GM12878 (cell line): ENCODE data around the gene ECSIT. TPM values are rescaled to one million over a fixed set of nuclear protein-coding genes. Genes with fewer than 3 reads are reported as not detected.

Experiments used
- ATAC-seq: fragments of 200-7000 bp; cut with Tn5 transposase; 3 replicates; pipeline ENCODE4 v1.9.1; 2020; ENCODE audit warnings: mild to moderate bottlenecking, moderate library complexity
- BruUV-seq: library from RNA; stranded (reverse); fragments of 400-500 nt; replicated peaks from 2 replicates; lab custom pipeline; 2021; lab: Mats Ljungman, UMichigan
- CTCF ChIA-PET: fragments of 300-600 bp; sonication (Branson Sonifier 250); formaldehyde crosslinking; extraction: SDS; loops from one replicate; lab custom pipeline; 2021; ENCODE audit warnings: inconsistent platforms; lab: Yijun Ruan, JAX
- POLR2A ChIA-PET: fragments of 350-600 bp; formaldehyde crosslinking; extraction: SDS; loops from one replicate; lab custom pipeline; 2021; ENCODE audit warnings: inconsistent platforms; lab: Charles Lee
- RAD21 ChIA-PET: fragments of 300-600 bp; sonication (Branson Sonifier 250); formaldehyde crosslinking; loops from one replicate; lab custom pipeline; 2023; ENCODE audit warnings: antibody characterized with exemption; ENCODE audit not compliant: unreplicated experiment; lab: Charles Lee
- SMC1A ChIA-PET: fragments of 300-600 bp; sonication (Branson Sonifier 250); formaldehyde crosslinking; loops from one replicate; lab custom pipeline; 2023; ENCODE audit not compliant: unreplicated experiment, uncharacterized antibody; lab: Charles Lee
- DNase-seq: peaks from one replicate; pipeline ENCODE4 v3.0.0-alpha.2; 2011; ENCODE audit warnings: low read depth, low spot score
- FAIRE-seq: peaks from 3 replicates; lab custom pipeline; 2011; peaks lifted over from hg19 to GRCh38; lab: Jason Lieb, UNC
- H2AFZ ChIP-seq: 2 replicates; pipeline ENCODE4 v1.6.0; 2011; ENCODE audit warnings: low read depth, low read length, control low read depth; ENCODE audit not compliant: control insufficient read depth
- H3K27ac ChIP-seq: 2 replicates; pipeline ENCODE4 v1.5.1; 2011; ENCODE audit warnings: control low read depth; ENCODE audit not compliant: control insufficient read depth, insufficient read depth
- H3K27me3 ChIP-seq, 2 experiments: replicated peaks in 1 of 2; 2 replicates each; pipeline versions ENCODE4 v1.6.0 to v1.6.1; 2011; ENCODE audit warnings: low read length in 1 of 2; ENCODE audit not compliant: control insufficient read depth in 2 of 2, insufficient read depth in 2 of 2
- H3K36me3 ChIP-seq, 2 experiments: 2 replicates each; pipeline ENCODE4 v1.5.1; 2011; ENCODE audit warnings: low read length in 1 of 2; ENCODE audit not compliant: control insufficient read depth in 2 of 2, insufficient read depth in 2 of 2
- H3K4me1 ChIP-seq: 2 replicates; pipeline ENCODE4 v1.6.1; 2011; ENCODE audit warnings: mild to moderate bottlenecking, low read length, moderate library complexity, mixed read lengths; ENCODE audit not compliant: control insufficient read depth, insufficient read depth
- H3K4me2 ChIP-seq: 2 replicates; pipeline ENCODE4 v1.6.0; 2011; ENCODE audit warnings: control low read depth; ENCODE audit not compliant: control insufficient read depth, insufficient read depth
- H3K4me3 ChIP-seq: fragments of 200-600 bp; sonication (generic); 2 replicates; pipeline ENCODE4 v1.5.1; 2016
- H3K79me2 ChIP-seq: 2 replicates; pipeline ENCODE4 v1.6.0; 2011; ENCODE audit warnings: low read length; ENCODE audit not compliant: control insufficient read depth, insufficient read depth
- H3K9ac ChIP-seq: 2 replicates; pipeline ENCODE4 v1.8.0; 2011; ENCODE audit warnings: low read length, control low read depth, mixed read lengths; ENCODE audit not compliant: control insufficient read depth, insufficient read depth
- H3K9me3 ChIP-seq: replicated peaks from 3 replicates; pipeline ENCODE4 v1.5.1; 2011; ENCODE audit warnings: mild to moderate bottlenecking, low read length; ENCODE audit not compliant: control insufficient read depth, insufficient read depth
- H4K20me1 ChIP-seq: 2 replicates; pipeline ENCODE4 v1.6.0; 2011; ENCODE audit not compliant: control insufficient read depth, insufficient read depth
- BCL3 ChIP-seq: IDR thresholded peaks from 2 replicates; pipeline ENCODE4 v1.6.1; 2011; ENCODE audit warnings: borderline replicate concordance, low read depth, mild to moderate bottlenecking, moderate library complexity, low read length; ENCODE audit not compliant: insufficient read depth, poor library complexity, severe bottlenecking
- EGR1 ChIP-seq, 2 experiments: IDR thresholded peaks; 1 replicate in 1 of 2; 2 replicates in 1 of 2; pipeline ENCODE4 v1.6.1; 2011 to 2012; ENCODE audit warnings: low read depth in 2 of 2, low read length in 2 of 2, borderline replicate concordance in 1 of 2, mild to moderate bottlenecking in 1 of 2, moderate library complexity in 1 of 2
- MTA3 ChIP-seq: IDR thresholded peaks from 2 replicates; pipeline ENCODE4 v1.6.1; 2012; ENCODE audit warnings: low read length, inconsistent platforms, borderline replicate concordance
- SMAD5 ChIP-seq: IDR thresholded peaks from 2 replicates; pipeline ENCODE4 v1.6.1; 2016; ENCODE audit warnings: antibody characterized with exemption, low read depth
- SREBF2 ChIP-seq: IDR thresholded peaks from 2 replicates; pipeline ENCODE4 v1.6.1; 2012; ENCODE audit warnings: mild to moderate bottlenecking, low read length
- USF1 ChIP-seq: IDR thresholded peaks from 2 replicates; pipeline ENCODE4 v1.6.1; 2011; ENCODE audit warnings: borderline replicate concordance, low read depth, mild to moderate bottlenecking, moderate library complexity, mixed read lengths, low read length; ENCODE audit not compliant: insufficient read depth; ENCODE audit errors: extremely low read length
- ZNF24 ChIP-seq: fragments of 450-650 bp; IDR thresholded peaks from 2 replicates; pipeline ENCODE4 v1.6.1; 2017; ENCODE audit warnings: antibody characterized with exemption, mild to moderate bottlenecking
- WGBS: methylation state at CpG from one replicate; pipeline ENCODE4 v1.1.6; 2016; ENCODE audit warnings: low lambda C conversion rate; ENCODE audit not compliant: insufficient replicate concordance, insufficient coverage; ENCODE audit errors: missing lambda C conversion rate; 5-methylcytosine and 5-hydroxymethylcytosine counted together
- in situ Hi-C: fragments of 300-500 bp; cut with MboI; formaldehyde crosslinking; loops from 9 replicates; pipeline ENCODE4 v1.14.3; 2018; ENCODE audit warnings: mixed read lengths
- intact Hi-C: fragments of 100-400 bp; cut with micrococcal nuclease; formaldehyde crosslinking; loops from one replicate; pipeline ENCODE4 v1.14.2; 2022; ENCODE audit not compliant: unreplicated experiment
- polyA plus RNA-seq, 11 experiments: library from polyadenylated mRNA; depleted of rRNA in 4 of 11; unstranded in 6 of 11; stranded (reverse) in 5 of 11; fragments of >200 nt; fragmentation: Nextera tagmentation in 4 of 11; fragmentation: Illumina TruSeq in 1 of 11; extraction: Ambion mirVana in 4 of 11; extraction: Trizol in 1 of 11; gene quantifications; 1 replicate in 1 of 11; 2 replicates in 10 of 11; pipeline versions ENCODE4 v1.2.1 to v1.2.3, GENCODE V29; 2011 to 2016; ENCODE audit warnings: inconsistent platforms in 2 of 11, missing spikeins in 2 of 11, low read depth in 1 of 11
- total RNA-seq, 4 experiments: library from RNA; depleted of rRNA in 3 of 4; stranded (reverse); fragments of >200 nt in 3 of 4; fragmentation: Illumina TruSeq in 1 of 4; extraction: Trizol in 1 of 4; gene quantifications; 2 replicates each; pipeline versions ENCODE4 v1.2.1 to v1.2.3, GENCODE V29; 2013 to 2021
- TF ChIP-seq, protein P1 (sequence below): fragments of 450-650 bp; formaldehyde crosslinking; IDR thresholded peaks from 2 replicates; pipeline ENCODE4 v1.4.0; 2022; ENCODE audit warnings: mild to moderate bottlenecking, moderate library complexity
- TF ChIP-seq, protein P2 (sequence below): fragments of 450-650 bp; IDR thresholded peaks from 2 replicates; pipeline ENCODE4 v1.6.1; 2017; ENCODE audit warnings: borderline replicate concordance
- TF ChIP-seq, protein P3 (sequence below): fragments of 450-650 bp; IDR thresholded peaks from 2 replicates; pipeline ENCODE4 v1.6.1; 2014; ENCODE audit warnings: mild to moderate bottlenecking

ECSIT gene
- total and polyA plus RNA-seq, 10 of the 15 experiments (the other 5 are each of a cell fraction or from before 2014, with no cell fraction given), result 1.0 to 59.6 (median 41.3) TPM

DNA sequence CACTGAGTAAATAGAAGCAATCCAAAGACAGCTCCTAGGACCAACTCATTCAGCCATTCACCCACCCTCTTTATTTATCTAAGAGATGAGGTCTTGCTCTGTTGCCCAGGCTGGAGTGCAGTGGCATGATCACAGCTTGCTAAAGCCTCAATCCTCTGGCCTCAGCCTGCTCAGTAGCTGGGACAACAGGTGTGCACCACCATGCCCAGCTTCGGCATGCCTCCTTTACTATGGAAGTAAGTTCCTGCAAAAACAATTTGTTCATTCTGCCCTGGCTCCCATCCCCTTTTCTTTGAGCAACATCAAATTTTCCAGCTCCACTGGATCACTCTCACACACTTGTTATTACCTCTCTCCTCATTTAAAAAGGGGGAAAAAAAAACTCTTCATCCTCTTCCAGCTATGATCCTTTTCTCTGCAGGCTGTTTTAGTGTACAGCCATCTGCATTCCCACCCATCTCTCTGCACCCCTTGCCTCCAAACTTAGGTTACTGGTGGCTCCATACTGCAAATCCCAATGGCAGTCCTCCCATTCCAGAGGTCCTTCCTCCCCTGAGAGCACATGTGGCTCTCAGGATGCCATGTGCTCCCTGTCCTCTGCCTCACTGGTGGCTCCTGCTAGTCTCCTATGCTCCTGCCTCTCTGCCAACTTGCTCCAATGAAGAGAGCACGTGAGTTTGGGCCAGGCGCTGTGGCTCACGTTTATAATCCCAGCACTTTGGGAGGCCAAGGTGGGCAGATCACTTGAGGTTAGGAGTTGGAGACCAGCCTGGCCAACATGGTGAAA lies 27.9 kb upstream of the ECSIT start:
- Histone ChIP-seq H3K9ac (no peak overlapping the region), H3K4me1 (peaks cover 23% of the 10 kb centered on the region), H2AFZ (no peak overlapping the region), H3K27me3 (no peaks in the 10 kb centered on the region), H4K20me1 (no peaks in the 10 kb centered on the region), H3K4me2 (peak overlapping the region; percentile 36), H3K36me3 (peaks cover 7 to 22% of the 10 kb centered on the region in 2 experiments; a peak in 3 of 4 replicates), H3K9me3 (no peaks in the 10 kb centered on the region), H3K79me2 (peaks cover 48% of the 10 kb centered on the region), H3K27ac (no peak overlapping the region), H3K4me3 (peak overlapping the region; percentile 23)
- DNase-seq (no peak), FAIRE-seq (no peak), ATAC-seq (no peak)
- ChIA-PET CTCF (interaction anchor here (0.8 to 9.1 kb wide), 2 partner anchors 20 to 30 kb away, joined by 3 to 225 read pairs; no protein-coding TSS in a partner anchor), POLR2A (interaction anchor here (0.6 to 2.8 kb wide), 7 partner anchors 11 to 582 kb away, joined by 3 to 9 read pairs (median 4); partner anchors contain the start of gene ODAD3), RAD21 (interaction anchor here (0.7 to 1.0 kb wide), 3 partner anchors 20 to 1055 kb away, joined by 3 read pairs; no protein-coding TSS in a partner anchor), SMC1A (interaction anchor here (8.5 kb wide), 1 partner anchor 27 kb away, joined by 215 read pairs; the partner anchor contains the start of gene ACP5)
- intact Hi-C loops (no loop called here), in situ Hi-C loops (no loop called here)
- TF ChIP-seq EGR1 (IDR thresholded peaks at IDR 0.05; ENCODE audit: borderline replicate concordance in 1 of 2, low read depth in 2 of 2, low read length in 2 of 2) (no peak), BCL3 (no peak), ZNF24 (no peak), SMAD5 (no peak), SREBF2 (no peak), USF1 (no peak), MTA3 (no peak)
- TF ChIP-seq, protein P1, sequence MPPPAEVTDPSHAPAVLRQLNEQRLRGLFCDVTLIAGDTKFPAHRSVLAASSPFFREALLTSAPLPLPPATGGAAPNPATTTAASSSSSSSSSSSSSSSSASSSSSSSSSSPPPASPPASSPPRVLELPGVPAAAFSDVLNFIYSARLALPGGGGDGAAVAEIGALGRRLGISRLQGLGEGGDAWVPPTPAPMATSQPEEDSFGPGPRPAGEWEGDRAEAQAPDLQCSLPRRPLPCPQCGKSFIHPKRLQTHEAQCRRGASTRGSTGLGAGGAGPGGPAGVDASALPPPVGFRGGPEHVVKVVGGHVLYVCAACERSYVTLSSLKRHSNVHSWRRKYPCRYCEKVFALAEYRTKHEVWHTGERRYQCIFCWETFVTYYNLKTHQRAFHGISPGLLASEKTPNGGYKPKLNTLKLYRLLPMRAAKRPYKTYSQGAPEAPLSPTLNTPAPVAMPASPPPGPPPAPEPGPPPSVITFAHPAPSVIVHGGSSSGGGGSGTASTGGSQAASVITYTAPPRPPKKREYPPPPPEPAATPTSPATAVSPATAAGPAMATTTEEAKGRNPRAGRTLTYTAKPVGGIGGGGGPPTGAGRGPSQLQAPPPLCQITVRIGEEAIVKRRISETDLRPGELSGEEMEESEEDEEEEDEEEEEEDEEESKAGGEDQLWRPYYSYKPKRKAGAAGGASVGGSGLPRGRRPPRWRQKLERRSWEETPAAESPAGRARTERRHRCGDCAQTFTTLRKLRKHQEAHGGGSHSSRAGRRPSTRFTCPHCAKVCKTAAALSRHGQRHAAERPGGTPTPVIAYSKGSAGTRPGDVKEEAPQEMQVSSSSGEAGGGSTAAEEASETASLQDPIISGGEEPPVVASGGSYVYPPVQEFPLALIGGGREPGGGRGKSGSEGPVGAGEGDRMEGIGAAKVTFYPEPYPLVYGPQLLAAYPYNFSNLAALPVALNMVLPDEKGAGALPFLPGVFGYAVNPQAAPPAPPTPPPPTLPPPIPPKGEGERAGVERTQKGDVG (CRISPR knock-in tag), result no peak
- TF ChIP-seq, protein P2, sequence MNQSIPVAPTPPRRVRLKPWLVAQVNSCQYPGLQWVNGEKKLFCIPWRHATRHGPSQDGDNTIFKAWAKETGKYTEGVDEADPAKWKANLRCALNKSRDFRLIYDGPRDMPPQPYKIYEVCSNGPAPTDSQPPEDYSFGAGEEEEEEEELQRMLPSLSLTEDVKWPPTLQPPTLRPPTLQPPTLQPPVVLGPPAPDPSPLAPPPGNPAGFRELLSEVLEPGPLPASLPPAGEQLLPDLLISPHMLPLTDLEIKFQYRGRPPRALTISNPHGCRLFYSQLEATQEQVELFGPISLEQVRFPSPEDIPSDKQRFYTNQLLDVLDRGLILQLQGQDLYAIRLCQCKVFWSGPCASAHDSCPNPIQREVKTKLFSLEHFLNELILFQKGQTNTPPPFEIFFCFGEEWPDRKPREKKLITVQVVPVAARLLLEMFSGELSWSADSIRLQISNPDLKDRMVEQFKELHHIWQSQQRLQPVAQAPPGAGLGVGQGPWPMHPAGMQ, result no peak
- TF ChIP-seq, protein P3, sequence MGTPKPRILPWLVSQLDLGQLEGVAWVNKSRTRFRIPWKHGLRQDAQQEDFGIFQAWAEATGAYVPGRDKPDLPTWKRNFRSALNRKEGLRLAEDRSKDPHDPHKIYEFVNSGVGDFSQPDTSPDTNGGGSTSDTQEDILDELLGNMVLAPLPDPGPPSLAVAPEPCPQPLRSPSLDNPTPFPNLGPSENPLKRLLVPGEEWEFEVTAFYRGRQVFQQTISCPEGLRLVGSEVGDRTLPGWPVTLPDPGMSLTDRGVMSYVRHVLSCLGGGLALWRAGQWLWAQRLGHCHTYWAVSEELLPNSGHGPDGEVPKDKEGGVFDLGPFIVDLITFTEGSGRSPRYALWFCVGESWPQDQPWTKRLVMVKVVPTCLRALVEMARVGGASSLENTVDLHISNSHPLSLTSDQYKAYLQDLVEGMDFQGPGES, result no peak
- WGBS, result 96% methylated on average over 4 of the region's 4 CpGs
- no TSS peak for BruUV-seq
